Subcutaneous preadipocyte (primary cell): ENCODE results near the gene SLC6A1. TPM values are rescaled to one million over a fixed set of nuclear protein-coding genes. Genes with fewer than 3 reads are reported as not detected.

Source experiments
- total RNA-seq: library from RNA; depleted of rRNA; stranded (reverse); fragments of >200 nt; gene quantifications from 2 replicates; pipeline ENCODE4 v1.2.3, GENCODE V29; 2012

SLC6A1 gene
- not detected in 2 replicates for total RNA-seq

DNA sequence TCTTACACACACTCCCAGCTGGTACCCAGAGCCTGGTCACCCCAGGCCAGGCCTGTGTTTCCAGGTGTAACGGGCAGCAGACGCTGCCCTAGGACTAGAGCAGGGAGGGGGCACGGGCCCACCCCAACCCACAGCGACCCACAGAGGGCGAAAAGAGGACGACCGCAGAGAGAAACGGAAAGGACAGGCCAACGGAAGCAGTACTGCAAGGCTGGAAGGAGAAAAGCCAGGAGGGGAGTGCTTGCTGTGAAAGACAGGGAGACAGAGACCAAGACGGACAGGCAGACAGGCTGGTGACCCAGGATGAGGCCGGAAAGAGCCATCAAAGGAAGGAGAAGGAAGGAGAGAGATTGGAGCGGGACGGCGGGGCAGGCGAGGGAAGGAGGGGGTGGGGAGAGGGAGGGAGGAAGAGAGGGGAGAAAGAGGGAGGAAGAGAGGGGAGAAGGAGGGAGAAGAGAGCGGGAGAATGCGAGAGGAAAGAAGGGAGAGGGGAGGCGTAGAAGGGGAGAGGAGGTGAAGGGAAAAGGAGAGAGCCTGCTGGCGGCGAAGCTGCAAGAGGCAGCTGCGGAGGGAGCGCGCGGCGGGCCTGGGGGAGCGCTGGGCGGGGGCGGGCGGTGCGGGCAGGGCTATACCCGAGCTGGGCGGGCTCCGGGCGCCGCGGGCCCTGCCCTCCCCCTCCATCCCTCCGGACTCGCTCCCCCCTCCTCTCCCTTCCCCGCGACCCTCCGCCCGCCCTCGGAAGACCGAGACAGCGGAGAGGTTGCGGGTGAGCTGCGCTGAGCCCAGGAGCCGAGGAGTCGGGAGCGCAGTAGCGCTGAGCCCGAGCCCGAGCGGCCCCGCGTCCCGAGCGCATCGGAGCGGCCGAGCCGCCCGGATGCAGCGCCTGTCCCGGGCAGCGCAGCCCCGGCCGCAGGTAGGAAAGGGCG lies at the start of gene SLC6A1:
Gene SLC6A1 (plus strand): TSS at position 732 of the 926 bp plus-strand sequence. CDS start 24,464 bp downstream, outside the sequence.

Other genes with a start within 250 kb of the SLC6A1 start
- not detected in 2 replicates for gene SLC6A11, start 176.5 kb upstream of the SLC6A1 start, total RNA-seq
- gene HRH1, start 161.7 kb downstream of the SLC6A1 start, total RNA-seq, result 8.4 and 12.1 TPM in 2 replicates